Heart left ventricle (tissue), 16 donors: ENCODE data around the gene WDR38. TPM values are rescaled to one million over a fixed set of nuclear protein-coding genes. Genes with fewer than 3 reads are reported as not detected.
A peak's percentile ranks its signal among the peaks of the same experiment; 100 is the strongest.

ENCODE experiments used
- ATAC-seq, 4 donors: fragments of 200-7000 bp; cut with Tn5 transposase; one replicate each; pipeline ENCODE4 v1.9.1; 2020 to 2022; ENCODE audit warnings: moderate library complexity in 4 of 4, mild to moderate bottlenecking in 3 of 4, moderate number of reproducible peaks in 1 of 4
- DNase-seq, 5 donors: peaks; one replicate each; pipeline ENCODE4 v3.0.0-alpha.2; 2020
- H3K27ac ChIP-seq, 12 donors: fragments of 200-600 bp; sonication (generic) in 4 of 12; one replicate each; pipeline versions ENCODE4 v1.5.0 to v1.8.0; 2016 to 2022; ENCODE audit warnings: mild to moderate bottlenecking in 2 of 12
- H3K27me3 ChIP-seq, 9 donors: fragments of 200-600 bp; sonication (generic) in 2 of 9; one replicate each; pipeline versions ENCODE4 v1.5.1 to v1.8.0; 2016 to 2022; ENCODE audit warnings: mild to moderate bottlenecking in 3 of 9
- H3K36me3 ChIP-seq, 9 donors: fragments of 200-600 bp; sonication (generic) in 2 of 9; one replicate each; pipeline versions ENCODE4 v1.5.0 to v1.8.0; 2018 to 2022; ENCODE audit warnings: mild to moderate bottlenecking in 2 of 9
- H3K4me1 ChIP-seq, 12 donors: fragments of 200-600 bp; sonication (generic) in 4 of 12; one replicate each; pipeline versions ENCODE4 v1.5.0 to v1.8.0; 2016 to 2022; ENCODE audit warnings: mild to moderate bottlenecking in 3 of 12
- H3K4me3 ChIP-seq, 12 donors: fragments of 200-600 bp; sonication (generic) in 4 of 12; one replicate each; pipeline versions ENCODE4 v1.5.0 to v1.8.0; 2017 to 2022; ENCODE audit warnings: mild to moderate bottlenecking in 9 of 12, moderate library complexity in 4 of 12
- H3K9me3 ChIP-seq, 12 donors: fragments of 200-600 bp; sonication (generic) in 4 of 12; one replicate each; pipeline versions ENCODE4 v1.5.0 to v1.8.0; 2016 to 2022; ENCODE audit warnings: mild to moderate bottlenecking in 1 of 12
- POLR2A ChIP-seq, 2 donors: fragments of 450-650 bp; IDR thresholded peaks; one replicate each; pipeline ENCODE4 v1.6.1; 2017; ENCODE audit warnings: antibody characterized with exemption in 2 of 2, mild to moderate bottlenecking in 2 of 2, moderate library complexity in 2 of 2
- WGBS, 4 donors: extraction: QIAGEN DNeasy Blood & Tissue Kit in 2 of 4; methylation state at CpG; one replicate each; pipeline versions ENCODE4 v1.1.5 to v1.1.7; 2013 to 2018; 5-methylcytosine and 5-hydroxymethylcytosine counted together
- intact Hi-C, 10 donors: fragments of 100-400 bp; cut with DNase I; formaldehyde crosslinking; loops; one replicate each; pipeline versions ENCODE4 v1.11.1 to v1.14.2; 2022
- polyA plus RNA-seq, 2 donors: library from polyadenylated mRNA; stranded (reverse); fragments of 200-250 nt; gene quantifications; one replicate each; pipeline ENCODE4 v1.2.3, GENCODE V29; 2013
- total RNA-seq, 9 donors: library from RNA; depleted of rRNA in 2 of 9; stranded (reverse); fragments of >200 nt in 2 of 9; fragmentation: NEBNext Ultra II Directional in 3 of 9; extraction: Animal tissue kit (Norgen Biotek cat#: 25700) in 3 of 9; gene quantifications; one replicate each; pipeline versions ENCODE4 v1.1.0 to v1.2.4, GENCODE V29; 2016 to 2023
- TF ChIP-seq, protein P1 (sequence below), 12 donors: fragments of 200-600 bp; sonication (generic) in 4 of 12; IDR thresholded peaks; one replicate each; pipeline versions ENCODE4 v1.5.0 to v1.8.0; 2018 to 2022; ENCODE audit warnings: antibody characterized with exemption in 12 of 12, mild to moderate bottlenecking in 5 of 12
- donor health status: ischemic (EF 13 %, LVEDD 7.1; RV severe dilation, severe dysfunction).
- donor health status: healthy with polysubstance abuse.
- donor health status: DM: no; HTN: yes; CAD: no.
- donor health status: DM: no; HTN: no; CAD: no.
- donor health status: ischemic (EF 25% LVEDD 6.9; RV normal size, moderate dysfunction).
- donor health status: ischemic (EF 25% LVEDD 5.7; RV mildly dilated, moderate dysfunction).
- donor health status: healthy.
- donor health status: DM: yes; HTN: yes; CAD: no.
- donor health status: ischemic (EF 35%, LVEDD 5.7; RV mildly dilated, moderate dysfunction).
- donor health status: nonischemic (EF 11% LVEDD 7.7; RV severe dilation, severe dysfunction).
- donor health status: DM: yes; HTN: yes; CAD: no.
- donor health status: PGD.
- donor health status: ischemic (EF 29% LVEDD 5.4; RV normal size, mild dysfunction).
- donor health status: nonischemic (EF 23%, LVEDD 6.1; RV moderate dilation, normal function).

Gene WDR38
- total and polyA plus RNA-seq, 11 donors, result 0.07 to 0.15 TPM; not detected in 9

DNA sequence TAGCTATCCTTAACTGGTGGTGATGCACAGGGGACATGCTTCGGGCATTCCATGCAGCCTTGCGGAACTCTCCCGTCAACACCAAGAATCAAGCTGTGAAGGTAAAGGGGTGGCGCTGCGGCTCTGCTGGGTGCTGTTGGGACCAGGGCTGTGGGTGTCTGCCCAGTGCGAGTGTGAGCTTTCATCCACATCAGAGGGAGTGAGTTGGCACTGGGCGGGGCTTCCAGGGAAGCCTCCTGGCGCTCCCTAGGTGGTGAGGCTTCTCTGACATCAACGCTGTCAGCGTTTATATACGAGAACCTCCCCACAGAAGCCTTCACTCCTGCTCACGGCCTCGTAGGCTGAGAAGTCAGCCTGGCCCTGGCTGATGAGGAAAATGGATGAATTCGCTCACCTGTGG is 20.4 kb downstream of the WDR38 start:
- H3K27ac ChIP-seq, result peak overlapping the region in 6 of 12 donors; percentile 66 to 96 (median 85)
- DNase-seq (no peak), ATAC-seq (no peak)
- H3K36me3 ChIP-seq, result peaks cover 0 to 68% (median 53%) of the 10 kb centered on the region in 9 donors
- TF ChIP-seq POLR2A (IDR thresholded peaks at IDR 0.05), result no peak
- TF ChIP-seq, protein P1, sequence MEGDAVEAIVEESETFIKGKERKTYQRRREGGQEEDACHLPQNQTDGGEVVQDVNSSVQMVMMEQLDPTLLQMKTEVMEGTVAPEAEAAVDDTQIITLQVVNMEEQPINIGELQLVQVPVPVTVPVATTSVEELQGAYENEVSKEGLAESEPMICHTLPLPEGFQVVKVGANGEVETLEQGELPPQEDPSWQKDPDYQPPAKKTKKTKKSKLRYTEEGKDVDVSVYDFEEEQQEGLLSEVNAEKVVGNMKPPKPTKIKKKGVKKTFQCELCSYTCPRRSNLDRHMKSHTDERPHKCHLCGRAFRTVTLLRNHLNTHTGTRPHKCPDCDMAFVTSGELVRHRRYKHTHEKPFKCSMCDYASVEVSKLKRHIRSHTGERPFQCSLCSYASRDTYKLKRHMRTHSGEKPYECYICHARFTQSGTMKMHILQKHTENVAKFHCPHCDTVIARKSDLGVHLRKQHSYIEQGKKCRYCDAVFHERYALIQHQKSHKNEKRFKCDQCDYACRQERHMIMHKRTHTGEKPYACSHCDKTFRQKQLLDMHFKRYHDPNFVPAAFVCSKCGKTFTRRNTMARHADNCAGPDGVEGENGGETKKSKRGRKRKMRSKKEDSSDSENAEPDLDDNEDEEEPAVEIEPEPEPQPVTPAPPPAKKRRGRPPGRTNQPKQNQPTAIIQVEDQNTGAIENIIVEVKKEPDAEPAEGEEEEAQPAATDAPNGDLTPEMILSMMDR (IDR thresholded peaks at IDR 0.05), result no peak
- H3K4me3 ChIP-seq, result no peak overlapping the region
- peaks cover 17 to 52% (median 40%) of the 10 kb centered on the region in 12 donors for H3K4me1 ChIP-seq
- 79 to 89% (median 87%) methylated on average over 14 of the region's 14 CpGs for WGBS, 4 donors
- intact Hi-C loops, result loop anchor here in 2 of 10 donors (5.0 kb wide), 2 partner anchors 269 to 329 kb away; partner anchors contain the start of genes RABEPK (in 1 of the 2) and SCAI (in 1 of the 2)
- no peaks in the 10 kb centered on the region for H3K9me3 ChIP-seq
- H3K27me3 ChIP-seq, result no peaks in the 10 kb centered on the region

DNA sequence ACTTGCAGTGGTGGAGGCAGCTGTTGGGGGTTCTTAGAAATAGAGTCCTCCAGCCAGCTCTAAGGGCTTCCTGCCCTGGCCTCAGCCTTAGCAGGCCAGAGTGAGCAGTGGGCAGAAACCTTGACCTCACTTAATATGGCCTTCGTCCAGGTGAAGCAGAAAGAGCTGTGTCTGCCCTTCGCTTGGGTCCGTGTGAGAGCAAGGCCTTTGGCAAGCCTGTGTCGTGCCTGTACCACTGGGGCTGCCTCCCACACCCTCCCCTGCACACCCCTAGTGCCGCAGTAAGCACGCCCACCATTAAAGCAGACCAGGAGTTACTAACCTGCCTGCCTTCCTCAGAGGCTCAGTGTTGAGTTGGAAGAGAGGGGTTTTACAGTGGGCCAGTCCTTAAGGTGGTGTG is 22.2 kb downstream of the WDR38 start:
- peaks cover 11 to 44% (median 32%) of the 10 kb centered on the region in 12 donors for H3K4me1 ChIP-seq
- no peak overlapping the region for H3K4me3 ChIP-seq
- intact Hi-C loops, result no loop called here
- ATAC-seq, result no peak
- peaks cover 0 to 86% (median 71%) of the 10 kb centered on the region in 9 donors for H3K36me3 ChIP-seq
- DNase-seq, result no peak
- TF ChIP-seq, protein P1 (IDR thresholded peaks at IDR 0.05), result no peak
- no peak for TF ChIP-seq POLR2A (IDR thresholded peaks at IDR 0.05)
- H3K9me3 ChIP-seq, result no peaks in the 10 kb centered on the region
- WGBS, 4 donors, result 87 to 98% (median 91%) methylated on average over 4 to 6 of the region's 6 CpGs
- no peaks in the 10 kb centered on the region for H3K27me3 ChIP-seq
- no peak overlapping the region for H3K27ac ChIP-seq

DNA sequence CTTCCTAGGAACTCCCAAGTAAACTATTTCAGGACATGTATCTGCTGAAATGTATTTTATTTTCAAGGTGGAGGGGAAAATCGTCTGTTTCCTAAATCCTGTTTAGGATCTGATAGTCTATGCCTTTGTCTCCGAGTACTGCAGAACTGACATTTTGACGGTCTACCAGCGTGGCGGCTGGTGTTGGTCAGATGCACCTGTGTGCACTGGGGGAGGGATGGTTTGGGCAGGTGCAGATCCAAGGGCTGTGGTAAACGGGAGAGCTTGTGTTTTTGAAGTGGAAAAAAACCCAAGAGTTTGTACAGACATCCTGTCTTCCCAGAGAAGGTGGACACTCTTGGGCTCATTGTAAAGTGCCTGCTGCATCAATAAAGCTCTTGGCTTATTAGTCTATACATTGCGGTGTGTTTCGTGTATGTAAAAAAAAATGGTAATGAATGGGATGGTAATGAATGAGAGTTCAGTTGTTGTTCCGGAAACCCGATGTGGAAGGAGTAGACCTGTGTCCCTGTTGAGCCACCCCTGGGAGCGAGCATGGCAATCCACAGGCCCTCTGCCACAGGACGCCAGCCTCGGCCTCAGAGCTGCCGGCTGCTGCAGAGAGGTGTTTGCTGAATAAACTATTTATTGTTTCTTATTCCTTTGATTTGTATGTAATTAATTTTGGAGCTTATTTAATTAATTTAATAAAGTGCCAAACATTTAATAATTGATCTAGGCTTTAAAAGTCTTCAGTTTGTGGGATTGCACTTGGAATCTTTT is 23.9 kb downstream of the WDR38 start:
- Histone ChIP-seq H3K27me3 (no peaks in the 10 kb centered on the region), H3K4me3 (no peak overlapping the region), H3K4me1 (peaks cover 0 to 27% (median 17%) of the 10 kb centered on the region in 12 donors), H3K27ac (no peak overlapping the region), H3K9me3 (no peaks in the 10 kb centered on the region), H3K36me3 (peaks cover 0 to 99% (median 88%) of the 10 kb centered on the region in 9 donors)
- no peak for TF ChIP-seq POLR2A (IDR thresholded peaks at IDR 0.05)
- TF ChIP-seq, protein P1 (IDR thresholded peaks at IDR 0.05), result no peak
- intact Hi-C loops, result no loop called here
- ATAC-seq (no peak), DNase-seq (no peak)
- 84 to 89% (median 86%) methylated on average over 14 of the region's 14 CpGs for WGBS, 4 donors

DNA sequence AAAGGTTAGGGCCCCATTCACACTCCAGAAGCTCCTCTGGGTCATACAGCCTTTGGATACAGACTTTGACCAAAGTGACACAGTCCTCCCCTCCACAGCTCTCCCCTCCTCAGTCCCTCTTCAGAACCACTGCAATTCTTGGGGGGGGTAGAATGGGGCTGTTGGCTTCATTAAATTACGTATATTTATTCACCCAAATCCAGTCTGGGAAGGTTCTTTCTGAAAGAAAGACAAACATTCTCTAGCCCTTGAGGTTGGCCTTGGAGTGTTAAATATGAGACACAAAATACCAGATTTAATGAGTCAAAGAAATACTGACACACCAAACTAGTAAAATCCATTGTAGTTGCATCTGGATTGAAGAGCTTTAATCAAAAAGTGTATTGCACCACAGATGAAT is 24.8 kb downstream of the WDR38 start:
- Histone ChIP-seq H3K9me3 (no peaks in the 10 kb centered on the region), H3K36me3 (peaks cover 0 to 100% (median 94%) of the 10 kb centered on the region in 9 donors), H3K27me3 (no peaks in the 10 kb centered on the region), H3K4me1 (peaks cover 0 to 18% (median 8%) of the 10 kb centered on the region in 12 donors), H3K27ac (no peak overlapping the region), H3K4me3 (no peak overlapping the region)
- 81 to 94% (median 89%) methylated on average over 1 of the region's 1 CpG for WGBS, 4 donors
- no peak for TF ChIP-seq POLR2A (IDR thresholded peaks at IDR 0.05)
- TF ChIP-seq, protein P1 (IDR thresholded peaks at IDR 0.05), result no peak
- intact Hi-C loops, result no loop called here
- ATAC-seq, result no peak
- DNase-seq, result no peak
